Right atrium auricular region (tissue), 2 donors: ENCODE measurements around the gene CYLC2. TPM values are rescaled to one million over a fixed set of nuclear protein-coding genes. Genes with fewer than 3 reads are reported as not detected.

Experiments
- DNase-seq: peaks from one replicate; pipeline ENCODE4 v3.0.0-alpha.2; 2019; ENCODE audit warnings: low spot score
- H3K27ac ChIP-seq, 2 donors: fragments of 200-600 bp; sonication (generic); 1 replicate in 1 of 2; 2 replicates in 1 of 2; pipeline ENCODE4 v1.5.1; 2016 to 2019
- H3K27me3 ChIP-seq, 2 donors: fragments of 200-600 bp; sonication (generic); one replicate each; pipeline versions ENCODE4 v1.5.1 to v1.6.0; 2017 to 2019
- H3K36me3 ChIP-seq: fragments of 200-600 bp; sonication (generic); one replicate; pipeline ENCODE4 v1.5.1; 2016
- H3K4me1 ChIP-seq, 2 donors: fragments of 200-600 bp; sonication (generic); one replicate each; pipeline versions ENCODE4 v1.5.1 to v1.6.0; 2017 to 2019
- H3K4me3 ChIP-seq, 2 donors: fragments of 200-600 bp; sonication (generic); 1 replicate in 1 of 2; 2 replicates in 1 of 2; pipeline ENCODE4 v1.5.1; 2017 to 2019; ENCODE audit warnings: mild to moderate bottlenecking in 1 of 2, moderate library complexity in 1 of 2
- H3K9me3 ChIP-seq, 2 donors: fragments of 200-600 bp; sonication (generic); one replicate each; pipeline ENCODE4 v1.5.1; 2019
- CTCF ChIP-seq, 2 donors: fragments of 200-600 bp; sonication (generic); IDR thresholded peaks; one replicate each; pipeline ENCODE4 v1.5.1; 2019; ENCODE audit warnings: antibody characterized with exemption in 2 of 2
- total RNA-seq, 2 donors: library from RNA; depleted of rRNA; stranded (reverse); fragments of >200 nt; gene quantifications; one replicate each; pipeline ENCODE4 v1.1.0, GENCODE V29; 2016

Gene CYLC2
- total RNA-seq, 2 donors from 2014 or later: not detected

GRCh38 chr9:103037508-103038477, 42.7 kb downstream of the CYLC2 start:
- H3K36me3 ChIP-seq: no peaks in the 10 kb centered on the region
- H3K4me1 ChIP-seq: no peaks in the 10 kb centered on the region
- H3K9me3 ChIP-seq: no peaks in the 10 kb centered on the region
- TF ChIP-seq CTCF (IDR thresholded peaks at IDR 0.05): no peak
- no peak for DNase-seq
- no peak overlapping the region for H3K27ac ChIP-seq
- no peaks in the 10 kb centered on the region for H3K27me3 ChIP-seq
- no peak overlapping the region for H3K4me3 ChIP-seq

- no peak for TF ChIP-seq CTCF (IDR thresholded peaks at IDR 0.05)
- Histone ChIP-seq H3K27ac (no peak overlapping the region), H3K4me3 (no peak overlapping the region), H3K9me3 (no peaks in the 10 kb centered on the region), H3K36me3 (no peaks in the 10 kb centered on the region), H3K27me3 (no peaks in the 10 kb centered on the region), H3K4me1 (no peaks in the 10 kb centered on the region)
- no peak for DNase-seq
Observed at GRCh38 chr9:103041961-103042360, 46.8 kb downstream of the CYLC2 start.
